Measurements from ENCODE around the gene GCNA.
"Not testable (repeated sequence)": the region's sequence is repeated elsewhere in the genome, so short reads cannot be mapped to it uniquely, and the experiment has no call there.

DNA sequence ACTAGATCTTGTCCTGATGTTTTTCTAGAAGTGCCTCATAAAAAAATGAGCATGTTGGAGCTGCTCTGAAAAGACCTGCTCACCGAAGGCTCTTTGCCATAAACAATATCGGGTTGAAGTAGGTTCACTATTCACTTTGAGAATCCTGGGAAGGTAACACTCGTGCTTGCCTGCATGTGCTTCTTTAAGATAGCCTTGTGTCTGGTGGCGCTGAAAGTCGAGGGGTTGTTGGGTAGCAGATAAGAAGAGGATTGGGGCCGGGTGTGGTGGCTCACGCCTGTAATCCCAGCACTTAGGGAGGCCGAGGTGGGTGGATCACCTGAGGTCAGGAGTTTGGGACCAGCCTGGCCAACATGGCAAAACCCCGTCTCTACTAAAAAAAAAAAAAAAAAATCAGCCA lies 33.5 kb downstream of the GCNA start:
- TF ChIP-seq POLR2A, CTCF, EP300 (IDR thresholded peaks at IDR 0.05): not testable (repeated sequence)
